Lung (tissue), 12 donors: Measurements from ENCODE around the gene AFP. TPM values are rescaled to one million over a fixed set of nuclear protein-coding genes. Genes with fewer than 3 reads are reported as not detected.

Experiments
- ATAC-seq: fragments of 200-7000 bp; cut with Tn5 transposase; one replicate; pipeline ENCODE4 v1.9.1; 2020; ENCODE audit warnings: moderate number of reproducible peaks; ENCODE audit not compliant: insufficient read depth, low FRiP score
- DNase-seq, 3 donors: peaks; one replicate each; pipeline ENCODE4 v3.0.0-alpha.2; 2013 to 2017
- H3K27ac ChIP-seq, 2 donors: one replicate each; pipeline ENCODE4 v1.5.1; 2013; ENCODE audit warnings: mild to moderate bottlenecking in 2 of 2, moderate library complexity in 2 of 2, control low read depth in 1 of 2, inconsistent platforms in 1 of 2, low read depth in 1 of 2, low read length in 1 of 2
- H3K27me3 ChIP-seq, 3 donors: one replicate each; pipeline ENCODE4 v1.5.1; 2013; ENCODE audit warnings: low read length in 2 of 3; ENCODE audit not compliant: control insufficient read depth in 3 of 3, insufficient read depth in 3 of 3
- H3K36me3 ChIP-seq, 4 donors: one replicate each; pipeline ENCODE4 v1.5.1; 2013; ENCODE audit warnings: low read length in 4 of 4, mild to moderate bottlenecking in 1 of 4, moderate library complexity in 1 of 4; ENCODE audit not compliant: control insufficient read depth in 4 of 4, insufficient read depth in 4 of 4
- H3K4me1 ChIP-seq, 5 donors: one replicate each; pipeline ENCODE4 v1.5.1; 2013; ENCODE audit warnings: low read length in 5 of 5, mild to moderate bottlenecking in 2 of 5, moderate library complexity in 1 of 5; ENCODE audit not compliant: control insufficient read depth in 5 of 5, insufficient read depth in 5 of 5
- H3K4me3 ChIP-seq: one replicate; pipeline ENCODE4 v1.5.1; 2013; ENCODE audit warnings: mild to moderate bottlenecking, control low read depth, moderate library complexity
- H3K9ac ChIP-seq, 2 donors: one replicate each; pipeline ENCODE4 v1.5.1; 2013; ENCODE audit warnings: low read length in 2 of 2, control low read depth in 1 of 2; ENCODE audit not compliant: insufficient read depth in 1 of 2
- H3K9me3 ChIP-seq, 4 donors: one replicate each; pipeline ENCODE4 v1.5.1; 2013; ENCODE audit warnings: low read length in 3 of 4, mild to moderate bottlenecking in 1 of 4, moderate library complexity in 1 of 4; ENCODE audit not compliant: control insufficient read depth in 4 of 4, insufficient read depth in 3 of 4
- WGBS, 2 donors: extraction: QIAGEN DNeasy Blood & Tissue Kit; methylation state at CpG; one replicate each; pipeline ENCODE4 v1.1.7; 2013; 5-methylcytosine and 5-hydroxymethylcytosine counted together
- polyA plus RNA-seq, 2 donors: library from polyadenylated mRNA; stranded (reverse); fragments of 200-250 nt; gene quantifications; one replicate each; pipeline ENCODE4 v1.2.1, GENCODE V29; 2013
- total RNA-seq, 2 donors: library from RNA; depleted of rRNA in 1 of 2; stranded (reverse); fragments of >200 nt in 1 of 2; gene quantifications; one replicate each; pipeline ENCODE4 v1.2.1, GENCODE V29; 2014 to 2021
- TF ChIP-seq, protein P1 (sequence below): IDR thresholded peaks from 2 replicates; pipeline ENCODE4 v1.5.1; 2012; ENCODE audit warnings: mild to moderate bottlenecking; ENCODE audit errors: control extremely low read depth, extremely low read depth
- donor health status: control.
- donor health status: control.
- donor health status: Bipolar disorder and iron deficiency.
- donor health status: healthy.
- donor health status: DM: yes; HTN: yes; CAD: no.

The AFP gene
- total and polyA plus RNA-seq, 4 donors: 0.11 to 1.3 TPM; not detected in 2

DNA sequence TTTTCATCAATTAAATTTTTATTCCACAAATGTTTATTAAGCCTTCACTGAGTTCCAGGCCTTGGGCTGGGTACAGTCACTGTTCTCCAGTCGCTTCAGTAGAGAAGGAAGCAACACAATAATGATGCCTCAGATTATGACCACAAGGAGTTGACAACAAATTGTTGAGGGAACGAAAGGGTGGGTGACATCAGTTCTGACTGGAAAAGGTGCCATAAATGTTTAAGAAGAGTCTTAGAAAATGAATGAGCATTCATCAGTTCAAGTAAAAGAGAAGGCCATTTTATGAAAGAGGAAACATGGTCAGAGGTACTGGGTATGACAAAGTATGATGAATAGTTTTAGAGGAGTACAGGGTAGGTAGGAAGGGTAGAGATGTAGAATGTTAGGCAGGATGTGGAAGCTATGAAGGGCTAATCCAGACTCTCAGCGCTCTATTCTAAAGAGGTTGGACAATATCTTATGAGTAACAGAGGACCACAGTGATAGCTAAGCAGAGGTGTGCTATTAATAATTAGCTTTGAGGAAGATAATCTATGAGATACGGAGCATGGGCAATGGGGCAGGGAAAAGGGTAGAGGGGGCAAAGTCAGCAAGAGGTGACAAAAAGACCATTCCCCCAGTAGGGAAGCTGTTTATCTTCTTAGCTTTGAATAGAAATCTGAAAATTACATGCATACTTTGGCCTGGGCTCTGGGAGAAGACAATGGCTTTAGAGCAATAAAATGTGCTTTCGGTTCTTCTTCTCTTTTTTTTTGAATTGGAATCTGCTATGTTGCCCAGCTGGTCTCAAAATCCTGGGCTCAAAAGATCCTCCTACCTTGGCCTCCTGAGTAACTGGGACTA, 20.4 kb downstream of the AFP start:
- no peak overlapping the region for H3K4me3 ChIP-seq
- DNase-seq: no peak
- H3K27ac ChIP-seq: no peak overlapping the region
- TF ChIP-seq, protein P1, sequence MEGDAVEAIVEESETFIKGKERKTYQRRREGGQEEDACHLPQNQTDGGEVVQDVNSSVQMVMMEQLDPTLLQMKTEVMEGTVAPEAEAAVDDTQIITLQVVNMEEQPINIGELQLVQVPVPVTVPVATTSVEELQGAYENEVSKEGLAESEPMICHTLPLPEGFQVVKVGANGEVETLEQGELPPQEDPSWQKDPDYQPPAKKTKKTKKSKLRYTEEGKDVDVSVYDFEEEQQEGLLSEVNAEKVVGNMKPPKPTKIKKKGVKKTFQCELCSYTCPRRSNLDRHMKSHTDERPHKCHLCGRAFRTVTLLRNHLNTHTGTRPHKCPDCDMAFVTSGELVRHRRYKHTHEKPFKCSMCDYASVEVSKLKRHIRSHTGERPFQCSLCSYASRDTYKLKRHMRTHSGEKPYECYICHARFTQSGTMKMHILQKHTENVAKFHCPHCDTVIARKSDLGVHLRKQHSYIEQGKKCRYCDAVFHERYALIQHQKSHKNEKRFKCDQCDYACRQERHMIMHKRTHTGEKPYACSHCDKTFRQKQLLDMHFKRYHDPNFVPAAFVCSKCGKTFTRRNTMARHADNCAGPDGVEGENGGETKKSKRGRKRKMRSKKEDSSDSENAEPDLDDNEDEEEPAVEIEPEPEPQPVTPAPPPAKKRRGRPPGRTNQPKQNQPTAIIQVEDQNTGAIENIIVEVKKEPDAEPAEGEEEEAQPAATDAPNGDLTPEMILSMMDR: no peak
- H3K27me3 ChIP-seq: no peaks in the 10 kb centered on the region
- H3K9ac ChIP-seq: no peak overlapping the region
- WGBS, 2 donors: 72 to 95% methylated on average over 5 of the region's 5 CpGs
- ATAC-seq: no peak
- no peaks in the 10 kb centered on the region for H3K4me1 ChIP-seq
- H3K36me3 ChIP-seq: no peaks in the 10 kb centered on the region
- no peaks in the 10 kb centered on the region for H3K9me3 ChIP-seq

DNA sequence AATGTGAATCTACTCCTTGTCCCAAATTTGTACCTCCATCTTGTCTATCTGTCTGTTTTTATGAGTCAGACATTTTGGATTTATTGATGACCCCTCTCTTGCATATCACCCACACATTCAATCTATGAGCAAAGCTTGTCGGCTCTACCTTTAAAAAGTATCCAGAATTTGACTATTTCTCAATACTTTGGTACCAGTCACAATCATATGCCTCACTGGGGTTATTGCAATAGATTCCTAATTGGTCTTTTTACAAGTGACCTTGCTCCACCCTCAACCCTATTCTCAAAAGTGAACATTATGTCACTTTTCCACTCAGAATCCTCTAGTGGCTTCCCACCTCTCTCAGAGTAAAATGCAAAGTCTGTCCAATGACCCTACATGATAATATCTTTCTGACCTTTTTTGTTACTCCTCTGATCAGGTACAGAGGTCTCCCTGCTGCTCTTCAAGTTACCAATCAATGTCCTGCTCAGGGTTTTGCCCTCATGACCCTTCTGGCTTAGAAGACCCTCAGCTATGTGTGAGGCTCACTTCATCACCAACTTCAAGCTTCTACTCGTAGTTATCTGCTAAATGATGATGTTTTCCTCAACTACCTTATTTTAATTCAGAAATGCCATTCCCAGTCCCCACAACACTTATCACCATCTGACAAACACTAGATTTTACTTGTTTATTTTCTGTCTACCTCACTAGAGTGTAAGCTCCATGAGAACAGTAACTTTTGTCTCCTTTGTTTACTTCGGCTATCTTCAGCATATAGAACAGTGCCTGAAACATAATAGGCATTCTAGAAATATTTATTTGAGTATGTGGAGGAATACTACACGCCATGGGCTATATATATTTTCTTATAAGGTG, 22.4 kb downstream of the AFP start:
- Histone ChIP-seq H3K9ac (no peak overlapping the region), H3K9me3 (no peaks in the 10 kb centered on the region), H3K27ac (no peak overlapping the region), H3K4me3 (no peak overlapping the region), H3K27me3 (no peaks in the 10 kb centered on the region), H3K36me3 (no peaks in the 10 kb centered on the region), H3K4me1 (no peaks in the 10 kb centered on the region)
- ATAC-seq: no peak
- TF ChIP-seq, protein P1: no peak
- no peak for DNase-seq
- WGBS, 2 donors: 81 to 87% methylated on average over 4 of the region's 4 CpGs

DNA sequence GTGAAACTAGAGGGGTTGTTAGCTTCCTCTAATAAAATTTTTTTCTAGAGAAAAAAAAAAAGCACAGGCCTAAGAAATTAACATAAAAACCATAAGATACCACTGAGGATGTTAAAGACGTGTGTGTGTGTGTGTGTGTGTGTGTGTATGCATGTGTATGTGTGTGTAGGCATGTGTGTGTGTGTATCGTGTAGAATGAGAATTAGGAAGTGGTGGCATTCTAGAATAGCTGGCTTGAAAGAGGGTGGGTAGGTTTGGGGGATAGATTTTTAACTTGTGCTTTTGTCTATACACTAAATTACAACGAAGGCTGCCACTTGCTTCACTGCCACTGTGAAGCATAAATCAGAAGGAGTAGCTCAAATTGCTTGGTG, 23.0 kb downstream of the AFP start:
- Histone ChIP-seq H3K27me3 (no peaks in the 10 kb centered on the region), H3K9me3 (no peaks in the 10 kb centered on the region), H3K36me3 (no peaks in the 10 kb centered on the region), H3K4me3 (no peak overlapping the region), H3K9ac (no peak overlapping the region), H3K4me1 (no peaks in the 10 kb centered on the region), H3K27ac (no peak overlapping the region)
- WGBS, 2 donors: 67 to 74% methylated on average over 3 of the region's 3 CpGs
- no peak for ATAC-seq
- TF ChIP-seq, protein P1: no peak
- no peak for DNase-seq
